ENCODE measurements around the gene ADGRG2. TPM values are rescaled to one million over a fixed set of nuclear protein-coding genes. Genes with fewer than 3 reads are reported as not detected.

Gene ADGRG2, protein sequence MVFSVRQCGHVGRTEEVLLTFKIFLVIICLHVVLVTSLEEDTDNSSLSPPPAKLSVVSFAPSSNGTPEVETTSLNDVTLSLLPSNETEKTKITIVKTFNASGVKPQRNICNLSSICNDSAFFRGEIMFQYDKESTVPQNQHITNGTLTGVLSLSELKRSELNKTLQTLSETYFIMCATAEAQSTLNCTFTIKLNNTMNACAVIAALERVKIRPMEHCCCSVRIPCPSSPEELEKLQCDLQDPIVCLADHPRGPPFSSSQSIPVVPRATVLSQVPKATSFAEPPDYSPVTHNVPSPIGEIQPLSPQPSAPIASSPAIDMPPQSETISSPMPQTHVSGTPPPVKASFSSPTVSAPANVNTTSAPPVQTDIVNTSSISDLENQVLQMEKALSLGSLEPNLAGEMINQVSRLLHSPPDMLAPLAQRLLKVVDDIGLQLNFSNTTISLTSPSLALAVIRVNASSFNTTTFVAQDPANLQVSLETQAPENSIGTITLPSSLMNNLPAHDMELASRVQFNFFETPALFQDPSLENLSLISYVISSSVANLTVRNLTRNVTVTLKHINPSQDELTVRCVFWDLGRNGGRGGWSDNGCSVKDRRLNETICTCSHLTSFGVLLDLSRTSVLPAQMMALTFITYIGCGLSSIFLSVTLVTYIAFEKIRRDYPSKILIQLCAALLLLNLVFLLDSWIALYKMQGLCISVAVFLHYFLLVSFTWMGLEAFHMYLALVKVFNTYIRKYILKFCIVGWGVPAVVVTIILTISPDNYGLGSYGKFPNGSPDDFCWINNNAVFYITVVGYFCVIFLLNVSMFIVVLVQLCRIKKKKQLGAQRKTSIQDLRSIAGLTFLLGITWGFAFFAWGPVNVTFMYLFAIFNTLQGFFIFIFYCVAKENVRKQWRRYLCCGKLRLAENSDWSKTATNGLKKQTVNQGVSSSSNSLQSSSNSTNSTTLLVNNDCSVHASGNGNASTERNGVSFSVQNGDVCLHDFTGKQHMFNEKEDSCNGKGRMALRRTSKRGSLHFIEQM
- under 0.01 TPM for total RNA-seq

GRCh38 chrX:19121898-19122640, at the start of gene ADGRG2:
TSS of gene ADGRG2 (minus strand) at chrX:19122468. CDS start at chrX:19068834, 53,634 bp downstream.
- Histone ChIP-seq H3K9me3 (ENCODE audit: low read depth, low read length) (no peaks in the 10 kb centered on the region), H3K4me3 (ENCODE audit: low read length) (no peak within 1 kb of the TSS), H3K27me3 (ENCODE audit: insufficient read depth, low read length) (peaks cover 37% of the 10 kb centered on the region), H3K4me1 (ENCODE audit: insufficient read depth, low read length) (no peaks in the 10 kb centered on the region)

DNA sequence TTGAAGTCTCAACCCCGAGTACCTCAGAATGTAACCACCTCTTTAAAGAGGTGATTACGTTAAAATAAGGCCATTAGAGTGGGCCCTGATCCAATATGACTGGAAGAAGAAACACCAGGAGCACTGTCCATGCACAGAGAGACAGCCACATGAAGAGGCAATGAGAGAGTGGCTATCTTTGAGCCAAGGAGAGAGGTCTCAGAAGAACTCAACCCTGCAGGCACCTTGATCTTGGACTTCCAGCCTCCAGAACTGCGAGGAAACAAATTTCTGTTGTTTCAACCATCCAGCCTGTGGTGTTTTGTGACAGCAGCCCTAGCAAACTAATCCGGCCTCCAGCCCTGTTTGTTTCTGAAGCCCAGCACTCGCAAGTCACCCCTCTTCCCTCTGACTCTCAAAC, 46.3 kb upstream of the ADGRG2 start:
- H3K4me1 ChIP-seq (ENCODE audit: insufficient read depth, low read length), result no peaks in the 10 kb centered on the region
- no peaks in the 10 kb centered on the region for H3K9me3 ChIP-seq (ENCODE audit: low read depth, low read length)
- no peaks in the 10 kb centered on the region for H3K27me3 ChIP-seq (ENCODE audit: insufficient read depth, low read length)

GRCh38 chrX:19162851-19163250, 40.6 kb upstream of the ADGRG2 start:
- no peaks in the 10 kb centered on the region for H3K4me1 ChIP-seq (ENCODE audit: insufficient read depth, low read length)
- no peaks in the 10 kb centered on the region for H3K27me3 ChIP-seq (ENCODE audit: insufficient read depth, low read length)
- H3K9me3 ChIP-seq (ENCODE audit: low read depth, low read length), result no peaks in the 10 kb centered on the region
- H3K4me3 ChIP-seq (ENCODE audit: low read length), result no peak overlapping the region

More for the DNA sequence above, 46.3 kb upstream of the ADGRG2 start:
- H3K4me3 ChIP-seq (ENCODE audit: low read length), result no peak overlapping the region

- Histone ChIP-seq H3K4me1 (ENCODE audit: insufficient read depth, low read length) (no peaks in the 10 kb centered on the region), H3K27me3 (ENCODE audit: insufficient read depth, low read length) (no peaks in the 10 kb centered on the region), H3K4me3 (ENCODE audit: low read length) (no peak overlapping the region), H3K9me3 (ENCODE audit: low read depth, low read length) (no peaks in the 10 kb centered on the region)
Measured at GRCh38 chrX:19156186-19156585, 33.9 kb upstream of the ADGRG2 start.

- H3K4me1 ChIP-seq (ENCODE audit: insufficient read depth, low read length), result no peaks in the 10 kb centered on the region
- no peaks in the 10 kb centered on the region for H3K27me3 ChIP-seq (ENCODE audit: insufficient read depth, low read length)
- no peak overlapping the region for H3K4me3 ChIP-seq (ENCODE audit: low read length)
- H3K9me3 ChIP-seq (ENCODE audit: low read depth, low read length), result no peaks in the 10 kb centered on the region
Measured at GRCh38 chrX:19152762-19153161, 30.5 kb upstream of the ADGRG2 start.

DNA sequence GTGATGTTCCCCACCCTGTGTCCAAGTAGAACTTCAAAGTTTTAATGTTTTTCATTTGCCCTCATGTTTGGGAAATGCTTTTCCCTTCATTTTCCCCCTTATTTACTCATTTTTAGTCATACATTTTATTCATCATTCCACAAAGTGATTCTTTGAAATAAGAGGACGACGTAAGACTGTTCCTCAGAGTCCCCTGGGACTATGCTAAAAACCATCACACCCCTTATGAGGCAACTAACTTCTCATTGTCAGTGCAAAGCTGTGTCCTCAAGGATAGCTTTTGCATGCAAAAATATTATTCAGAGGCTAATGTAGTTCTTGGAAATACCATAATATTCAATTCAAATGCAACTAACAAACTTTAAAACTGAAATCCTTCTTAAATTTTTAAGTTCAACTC, 14.8 kb upstream of the ADGRG2 start:
- Histone ChIP-seq H3K9me3 (ENCODE audit: low read depth, low read length) (no peaks in the 10 kb centered on the region), H3K4me3 (ENCODE audit: low read length) (no peak overlapping the region), H3K27me3 (ENCODE audit: insufficient read depth, low read length) (no peaks in the 10 kb centered on the region), H3K4me1 (ENCODE audit: insufficient read depth, low read length) (no peaks in the 10 kb centered on the region)

GRCh38 chrX:19133784-19134183, 11.5 kb upstream of the ADGRG2 start:
- H3K27me3 ChIP-seq (ENCODE audit: insufficient read depth, low read length), result no peaks in the 10 kb centered on the region
- H3K9me3 ChIP-seq (ENCODE audit: low read depth, low read length), result no peaks in the 10 kb centered on the region
- H3K4me1 ChIP-seq (ENCODE audit: insufficient read depth, low read length), result no peaks in the 10 kb centered on the region
- H3K4me3 ChIP-seq (ENCODE audit: low read length), result no peak overlapping the region

- Histone ChIP-seq H3K4me1 (ENCODE audit: insufficient read depth, low read length) (no peaks in the 10 kb centered on the region), H3K4me3 (ENCODE audit: low read length) (no peak overlapping the region), H3K9me3 (ENCODE audit: low read depth, low read length) (no peaks in the 10 kb centered on the region)
Measured at GRCh38 chrX:19133231-19133630, 11.0 kb upstream of the ADGRG2 start.

DNA sequence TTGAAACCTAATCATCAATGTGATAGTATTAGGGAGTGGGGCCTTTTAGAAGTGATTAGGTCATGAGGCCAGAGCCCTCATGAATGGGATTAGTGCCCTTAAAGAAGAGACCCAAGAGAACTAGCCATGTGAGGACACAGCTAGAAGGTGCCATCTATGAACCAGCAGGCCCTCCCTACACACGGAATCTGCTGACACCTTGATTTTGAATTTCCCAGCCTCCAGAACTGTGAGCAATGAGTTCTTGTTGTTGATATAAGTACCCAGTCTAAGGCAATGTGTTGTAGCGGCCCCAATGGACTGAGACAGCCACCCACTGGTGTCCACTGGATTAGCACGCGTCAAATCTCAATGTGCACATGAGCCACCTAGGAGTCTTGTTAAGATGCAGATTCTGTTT, 8.4 kb upstream of the ADGRG2 start:
- no peak overlapping the region for H3K4me3 ChIP-seq (ENCODE audit: low read length)
- no peaks in the 10 kb centered on the region for H3K27me3 ChIP-seq (ENCODE audit: insufficient read depth, low read length)
- H3K9me3 ChIP-seq (ENCODE audit: low read depth, low read length), result no peaks in the 10 kb centered on the region
- no peaks in the 10 kb centered on the region for H3K4me1 ChIP-seq (ENCODE audit: insufficient read depth, low read length)

More at GRCh38 chrX:19133231-19133630, 11.0 kb upstream of the ADGRG2 start:
- H3K27me3 ChIP-seq (ENCODE audit: insufficient read depth, low read length), result no peaks in the 10 kb centered on the region

- no peaks in the 10 kb centered on the region for H3K27me3 ChIP-seq (ENCODE audit: insufficient read depth, low read length)
- H3K9me3 ChIP-seq (ENCODE audit: low read depth, low read length), result no peaks in the 10 kb centered on the region
- no peaks in the 10 kb centered on the region for H3K4me1 ChIP-seq (ENCODE audit: insufficient read depth, low read length)
- no peak overlapping the region for H3K4me3 ChIP-seq (ENCODE audit: low read length)
Measured at GRCh38 chrX:19129694-19130093, 7.4 kb upstream of the ADGRG2 start.

DNA sequence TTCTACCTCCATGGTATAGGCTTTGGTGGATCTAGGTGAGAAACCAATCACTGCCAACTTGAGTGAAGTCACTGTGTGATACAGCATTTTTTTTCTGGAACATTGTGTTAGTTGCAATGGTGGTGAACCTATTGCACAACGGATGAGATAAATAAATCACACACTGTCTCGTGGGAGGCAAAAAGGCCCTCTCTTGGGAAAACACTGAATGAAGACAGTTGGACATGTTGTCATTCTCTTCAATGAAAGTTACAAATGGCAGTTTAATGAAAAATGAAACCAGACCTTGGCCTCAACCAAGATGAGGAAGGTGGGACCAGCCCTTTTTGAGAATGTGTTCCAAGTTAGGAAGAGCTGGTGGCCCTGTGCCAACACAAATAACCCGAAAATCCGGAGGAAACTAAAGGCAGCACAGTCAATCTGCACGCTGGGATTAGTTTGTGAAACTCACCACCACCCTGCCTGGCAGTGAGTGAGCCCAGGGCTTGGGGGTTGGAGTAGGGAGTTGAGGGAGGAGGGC, 5.4 kb upstream of the ADGRG2 start:
- Histone ChIP-seq H3K27me3 (ENCODE audit: insufficient read depth, low read length) (peaks cover 15% of the 10 kb centered on the region), H3K4me1 (ENCODE audit: insufficient read depth, low read length) (no peaks in the 10 kb centered on the region), H3K9me3 (ENCODE audit: low read depth, low read length) (no peaks in the 10 kb centered on the region)

DNA sequence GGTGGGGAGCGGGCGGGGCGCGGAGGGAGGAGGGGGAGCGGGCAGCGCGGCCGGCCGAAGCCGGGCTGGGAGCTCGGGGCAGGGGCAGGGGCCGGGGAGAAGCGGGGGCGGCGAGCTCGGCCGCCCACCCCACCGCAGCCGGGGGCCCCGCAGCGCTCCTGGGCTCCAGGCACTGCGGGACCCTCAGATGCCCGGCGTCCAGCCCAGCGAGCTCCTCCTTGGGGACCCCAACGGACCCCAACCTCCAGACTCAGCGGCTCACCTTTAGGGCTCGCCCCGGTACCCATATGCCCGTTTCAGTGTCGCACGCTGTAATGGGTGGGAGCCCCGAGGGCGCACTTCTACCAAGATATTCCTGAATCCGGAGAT, 357 bp upstream of the ADGRG2 start:
- H3K27me3 ChIP-seq (ENCODE audit: insufficient read depth, low read length), result peaks cover 37% of the 10 kb centered on the region
- H3K4me3 ChIP-seq (ENCODE audit: low read length), result no peak overlapping the region
- no peaks in the 10 kb centered on the region for H3K9me3 ChIP-seq (ENCODE audit: low read depth, low read length)
- no peaks in the 10 kb centered on the region for H3K4me1 ChIP-seq (ENCODE audit: insufficient read depth, low read length)

More for the DNA sequence above, 5.4 kb upstream of the ADGRG2 start:
- H3K4me3 ChIP-seq (ENCODE audit: low read length), result no peak overlapping the region

- no peaks in the 10 kb centered on the region for H3K4me1 ChIP-seq (ENCODE audit: insufficient read depth, low read length)
- no peaks in the 10 kb centered on the region for H3K9me3 ChIP-seq (ENCODE audit: low read depth, low read length)
- H3K4me3 ChIP-seq (ENCODE audit: low read length), result no peak overlapping the region
- H3K27me3 ChIP-seq (ENCODE audit: insufficient read depth, low read length), result peaks cover 37% of the 10 kb centered on the region
Measured at GRCh38 chrX:19121466-19121865, 802 bp downstream of the ADGRG2 start.

GRCh38 chrX:19110642-19111041, 11.6 kb downstream of the ADGRG2 start:
- H3K27me3 ChIP-seq (ENCODE audit: insufficient read depth, low read length), result no peaks in the 10 kb centered on the region
- H3K4me1 ChIP-seq (ENCODE audit: insufficient read depth, low read length), result no peaks in the 10 kb centered on the region
- no peaks in the 10 kb centered on the region for H3K9me3 ChIP-seq (ENCODE audit: low read depth, low read length)
- no peak overlapping the region for H3K4me3 ChIP-seq (ENCODE audit: low read length)
